Right lobe of liver (tissue), 6 donors: Measurements from ENCODE around the gene DDC. TPM values are rescaled to one million over a fixed set of nuclear protein-coding genes. Genes with fewer than 3 reads are reported as not detected.
A peak's percentile ranks its signal among the peaks of the same experiment; 100 is the strongest.

ENCODE experiments used
- ATAC-seq, 4 donors: fragments of 200-7000 bp; cut with Tn5 transposase; one replicate each; pipeline ENCODE4 v1.9.1; 2020; ENCODE audit warnings: mild to moderate bottlenecking in 4 of 4, moderate library complexity in 4 of 4
- DNase-seq, 3 donors: peaks; one replicate each; pipeline ENCODE4 v3.0.0-alpha.2; 2020
- H3K27ac ChIP-seq, 3 donors: fragments of 200-600 bp; one replicate each; pipeline ENCODE4 v1.8.0; 2022
- H3K27me3 ChIP-seq, 2 donors: fragments of 200-600 bp; one replicate each; pipeline ENCODE4 v1.8.0; 2022
- H3K36me3 ChIP-seq, 4 donors: fragments of 200-600 bp; sonication (generic) in 1 of 4; one replicate each; pipeline versions ENCODE4 v1.5.1 to v1.8.0; 2017 to 2022; ENCODE audit warnings: control low read depth in 1 of 4
- H3K4me1 ChIP-seq, 4 donors: fragments of 200-600 bp; sonication (generic) in 1 of 4; one replicate each; pipeline versions ENCODE4 v1.5.1 to v1.8.0; 2017 to 2022; ENCODE audit warnings: control low read depth in 1 of 4
- H3K4me3 ChIP-seq, 3 donors: fragments of 200-600 bp; one replicate each; pipeline ENCODE4 v1.8.0; 2022
- H3K9me3 ChIP-seq, 4 donors: fragments of 200-600 bp; sonication (generic) in 1 of 4; one replicate each; pipeline versions ENCODE4 v1.5.1 to v1.8.0; 2017 to 2022; ENCODE audit warnings: control low read depth in 1 of 4
- POLR2A ChIP-seq: fragments of 450-650 bp; IDR thresholded peaks from one replicate; pipeline ENCODE4 v1.6.1; 2017; ENCODE audit warnings: antibody characterized with exemption, mild to moderate bottlenecking
- WGBS: methylation state at CpG from one replicate; pipeline ENCODE4 v1.1.6; 2018; ENCODE audit warnings: low coverage, low lambda C conversion rate; ENCODE audit not compliant: insufficient coverage; ENCODE audit errors: missing lambda C conversion rate; 5-methylcytosine and 5-hydroxymethylcytosine counted together
- intact Hi-C, 2 donors: fragments of 100-400 bp; cut with DNase I; formaldehyde crosslinking; loops; one replicate each; pipeline versions ENCODE4 v1.11.2 to v1.14.1; 2022
- total RNA-seq, 6 experiments: library from RNA; depleted of rRNA in 2 of 6; stranded (reverse); fragments of >200 nt in 2 of 6; fragmentation: NEBNext Ultra II Directional in 3 of 6; extraction: Animal tissue kit (Norgen Biotek cat#: 25700) in 3 of 6; gene quantifications; one replicate each; pipeline versions ENCODE4 v1.1.0 to v1.2.4, GENCODE V29; 2016 to 2023
- TF ChIP-seq, protein P1 (sequence below), 4 donors: fragments of 200-600 bp in 3 of 4; fragments of 450-650 bp in 1 of 4; IDR thresholded peaks; one replicate each; pipeline versions ENCODE4 v1.5.1 to v1.8.0; 2016 to 2022; ENCODE audit warnings: antibody characterized with exemption in 4 of 4, mild to moderate bottlenecking in 2 of 4
- donor health status: DM: no; HTN: yes; CAD: no.
- donor health status: DM: no; HTN: no; CAD: no.
- donor health status: DM: no; HTN: no; CAD: no.
- donor health status: DM: no; HTN: yes; CAD: no.
- donor health status: DM: no; HTN: yes; CAD: no.

Gene DDC
- total RNA-seq, 6 experiments from 2014 or later = 37.9 to 75.7 (median 45.2) TPM

DNA sequence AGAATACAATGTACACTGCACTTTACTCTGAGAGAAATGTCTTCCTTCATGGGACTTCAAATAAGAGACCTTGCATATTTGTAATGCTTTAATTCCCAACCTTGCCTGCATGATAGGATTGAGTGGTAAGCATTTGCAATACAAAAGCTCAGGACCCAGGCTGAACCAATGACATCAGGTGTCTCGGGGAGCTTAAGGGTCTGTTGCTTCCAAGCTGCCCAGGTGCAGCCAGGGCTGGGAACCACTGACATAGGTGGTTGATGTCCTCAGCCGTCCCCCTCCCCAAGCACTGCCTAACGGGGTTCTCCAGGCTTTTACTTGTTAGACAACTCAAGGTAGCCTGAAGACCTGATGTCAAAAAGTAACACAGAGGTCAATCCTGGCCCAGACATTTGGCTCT, 144.2 kb downstream of the DDC start:
- ATAC-seq = no peak

DNA sequence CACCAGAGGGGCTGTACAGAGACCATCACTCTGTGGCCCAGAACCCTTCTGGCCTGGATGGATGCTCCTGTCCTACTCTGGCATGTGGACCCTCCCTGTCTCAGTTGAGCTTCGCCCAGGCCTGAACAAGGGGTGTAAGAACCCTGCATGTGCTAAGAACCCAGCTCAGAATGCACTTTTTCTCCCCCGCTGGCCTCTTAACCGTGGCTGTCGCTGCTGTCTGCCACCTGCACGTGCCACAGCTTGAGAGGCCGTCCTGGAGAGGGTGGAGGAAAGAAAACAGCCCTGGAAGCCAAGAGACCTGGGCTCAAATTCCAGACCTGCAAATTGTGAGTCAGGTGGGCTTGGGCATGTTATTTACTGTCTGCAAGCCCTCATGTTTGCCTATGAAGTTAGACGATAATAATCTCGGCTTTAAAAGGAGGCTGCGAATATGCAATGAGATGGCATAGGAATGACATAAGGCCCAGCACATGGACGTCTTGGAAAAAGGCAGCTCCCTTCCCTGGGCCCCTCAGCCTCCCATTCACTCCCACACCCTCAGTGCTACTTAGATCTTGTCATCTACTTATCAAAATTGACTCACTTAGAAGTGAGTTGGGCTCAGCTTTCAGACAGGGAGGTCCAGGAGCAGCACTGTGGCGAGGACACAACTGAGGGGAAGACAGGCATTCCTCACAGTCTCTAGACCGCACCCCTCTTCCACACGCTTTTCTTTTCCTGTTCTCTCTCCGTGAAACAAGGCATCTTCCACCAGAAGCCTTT, 146.5 kb downstream of the DDC start:
- TF ChIP-seq, protein P1, sequence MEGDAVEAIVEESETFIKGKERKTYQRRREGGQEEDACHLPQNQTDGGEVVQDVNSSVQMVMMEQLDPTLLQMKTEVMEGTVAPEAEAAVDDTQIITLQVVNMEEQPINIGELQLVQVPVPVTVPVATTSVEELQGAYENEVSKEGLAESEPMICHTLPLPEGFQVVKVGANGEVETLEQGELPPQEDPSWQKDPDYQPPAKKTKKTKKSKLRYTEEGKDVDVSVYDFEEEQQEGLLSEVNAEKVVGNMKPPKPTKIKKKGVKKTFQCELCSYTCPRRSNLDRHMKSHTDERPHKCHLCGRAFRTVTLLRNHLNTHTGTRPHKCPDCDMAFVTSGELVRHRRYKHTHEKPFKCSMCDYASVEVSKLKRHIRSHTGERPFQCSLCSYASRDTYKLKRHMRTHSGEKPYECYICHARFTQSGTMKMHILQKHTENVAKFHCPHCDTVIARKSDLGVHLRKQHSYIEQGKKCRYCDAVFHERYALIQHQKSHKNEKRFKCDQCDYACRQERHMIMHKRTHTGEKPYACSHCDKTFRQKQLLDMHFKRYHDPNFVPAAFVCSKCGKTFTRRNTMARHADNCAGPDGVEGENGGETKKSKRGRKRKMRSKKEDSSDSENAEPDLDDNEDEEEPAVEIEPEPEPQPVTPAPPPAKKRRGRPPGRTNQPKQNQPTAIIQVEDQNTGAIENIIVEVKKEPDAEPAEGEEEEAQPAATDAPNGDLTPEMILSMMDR (IDR thresholded peaks at IDR 0.05) = no peak
- no peak for TF ChIP-seq POLR2A
- H3K27ac ChIP-seq = no peak overlapping the region
- no peak for ATAC-seq
- H3K4me3 ChIP-seq = no peak overlapping the region
- intact Hi-C loops = no loop called here
- H3K27me3 ChIP-seq = no peaks in the 10 kb centered on the region
- WGBS = 45% methylated on average over 5 of the region's 14 CpGs
- no peaks in the 10 kb centered on the region for H3K4me1 ChIP-seq
- H3K36me3 ChIP-seq = no peaks in the 10 kb centered on the region
- no peak for DNase-seq
- H3K9me3 ChIP-seq = no peaks in the 10 kb centered on the region

More for the DNA sequence above, 144.2 kb downstream of the DDC start:
- intact Hi-C loops = no loop called here
- H3K36me3 ChIP-seq = no peaks in the 10 kb centered on the region
- no peaks in the 10 kb centered on the region for H3K4me1 ChIP-seq
- H3K27ac ChIP-seq = no peak overlapping the region
- H3K9me3 ChIP-seq = no peaks in the 10 kb centered on the region
- no peaks in the 10 kb centered on the region for H3K27me3 ChIP-seq
- H3K4me3 ChIP-seq = no peak overlapping the region
- WGBS = 58% methylated on average over 2 of the region's 3 CpGs
- no peak for DNase-seq
- no peak for TF ChIP-seq POLR2A
- TF ChIP-seq, protein P1 (IDR thresholded peaks at IDR 0.05) = no peak

DNA sequence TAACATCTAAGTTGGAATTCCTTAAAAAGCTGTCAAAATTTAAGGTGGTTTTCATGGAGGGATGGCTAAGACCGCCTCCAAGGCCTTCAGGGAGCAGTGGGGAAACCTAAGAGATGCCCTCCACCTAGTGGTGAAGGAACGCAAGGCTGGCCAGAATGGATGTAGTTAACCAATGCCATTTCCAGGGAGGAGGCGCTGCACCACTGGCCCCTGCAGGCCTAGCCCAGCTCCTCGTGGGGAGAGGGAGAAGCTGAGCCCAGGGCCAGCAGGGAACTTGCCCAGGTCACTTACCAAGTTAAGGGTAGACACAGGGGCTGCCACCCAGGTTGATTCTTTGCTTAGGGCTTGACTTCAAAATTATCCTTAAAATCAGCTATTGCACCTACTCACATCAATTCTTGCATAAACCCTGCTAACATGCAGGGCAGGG, 147.1 kb downstream of the DDC start:
- 5% methylated on average over 2 of the region's 4 CpGs for WGBS
- intact Hi-C loops = no loop called here

DNA sequence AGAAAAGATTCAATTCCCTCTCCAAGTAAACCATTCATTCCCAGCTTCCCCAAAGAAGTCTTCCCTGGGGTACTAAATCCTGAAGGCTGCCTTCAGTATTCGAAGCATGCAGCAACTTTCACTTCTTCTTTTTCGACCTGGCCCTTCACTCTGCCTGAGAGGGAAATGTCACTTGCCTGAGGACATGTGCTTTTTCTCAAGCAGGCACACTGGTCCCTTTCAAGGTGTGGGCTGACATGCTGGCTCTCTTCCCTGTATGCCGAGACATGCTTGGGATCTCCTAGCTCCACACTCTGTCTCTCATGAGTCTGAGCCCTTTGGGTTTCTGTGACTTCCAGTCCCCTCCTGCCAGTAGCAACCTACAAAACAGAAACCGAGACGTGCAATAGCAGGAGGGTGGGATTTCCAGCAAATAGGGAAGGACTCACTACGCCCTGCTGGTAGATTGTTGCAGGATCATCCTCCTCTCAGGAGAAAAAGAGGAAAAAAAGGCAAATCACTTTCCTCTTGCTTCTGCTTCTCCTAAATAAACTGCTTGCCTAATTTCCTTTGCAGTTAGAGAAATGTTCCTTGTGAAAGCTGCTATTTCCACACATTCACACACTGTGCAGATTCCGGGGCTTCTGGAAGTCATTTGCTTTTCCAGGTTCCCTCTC, 148.6 kb downstream of the DDC start:
- DNase-seq = no peak
- TF ChIP-seq, protein P1 (IDR thresholded peaks at IDR 0.05) = no peak
- TF ChIP-seq POLR2A = no peak
- H3K27me3 ChIP-seq = no peaks in the 10 kb centered on the region
- no peaks in the 10 kb centered on the region for H3K36me3 ChIP-seq
- H3K4me3 ChIP-seq = no peak overlapping the region
- WGBS = 50% methylated on average over 7 of the region's 7 CpGs
- peak; percentile 23 to 61 (median 40) for ATAC-seq
- no peaks in the 10 kb centered on the region for H3K9me3 ChIP-seq
- H3K4me1 ChIP-seq = no peaks in the 10 kb centered on the region
- intact Hi-C loops = no loop called here
- H3K27ac ChIP-seq = no peak overlapping the region

More for the DNA sequence above, 147.1 kb downstream of the DDC start:
- DNase-seq = peak; percentile 58 to 68 (median 67)
- H3K4me1 ChIP-seq = no peaks in the 10 kb centered on the region
- peak; percentile 88 to 94 (median 90) for ATAC-seq
- H3K4me3 ChIP-seq = no peak overlapping the region
- no peak overlapping the region for H3K27ac ChIP-seq
- no peaks in the 10 kb centered on the region for H3K27me3 ChIP-seq
- TF ChIP-seq POLR2A = no peak
- TF ChIP-seq, protein P1 (IDR thresholded peaks at IDR 0.05) = peak; percentile 56 to 75 (median 64)
- no peaks in the 10 kb centered on the region for H3K36me3 ChIP-seq
- H3K9me3 ChIP-seq = no peaks in the 10 kb centered on the region
